OCI-LY3 (cell line): ENCODE measurements around the gene RHBG.

Source experiments
- H2AFZ ChIP-seq: fragments of 200-600, 300-600 bp; shearing (Covaris generic); 2 replicates; pipeline ENCODE4 v1.6.0; 2014; ENCODE audit warnings: antibody characterized with exemption, low read depth, low read length
- H3K27ac ChIP-seq: fragments of 200-600, 300-600 bp; sonication (generic); 2 replicates; pipeline ENCODE4 v1.5.1; 2014; ENCODE audit warnings: mild to moderate bottlenecking, low read length, moderate library complexity, mixed read lengths
- H3K27me3 ChIP-seq: fragments of 200-600, 300-600 bp; sonication (generic); 2 replicates; pipeline ENCODE4 v1.6.1; 2014; ENCODE audit warnings: low read depth, low read length, mixed read lengths
- H3K36me3 ChIP-seq: fragments of 200-600, 300-600 bp; sonication (generic); replicated peaks from 2 replicates; pipeline ENCODE3; 2014; ENCODE audit warnings: low read depth, low read length, mixed read lengths
- H3K4me1 ChIP-seq: fragments of 300-600, 200-600 bp; sonication (generic); 2 replicates; pipeline ENCODE4 v1.6.1; 2014; ENCODE audit warnings: low read length, mixed read lengths
- H3K4me2 ChIP-seq: fragments of 200-600, 300-600 bp; sonication (generic); 2 replicates; pipeline ENCODE4 v1.6.1; 2014; ENCODE audit warnings: low read length, mixed read lengths
- H3K4me3 ChIP-seq: fragments of 300-600, 200-600 bp; sonication (generic); 2 replicates; pipeline ENCODE4 v1.5.1; 2014; ENCODE audit warnings: antibody characterized with exemption, mild to moderate bottlenecking, low read length, moderate library complexity
- H3K79me2 ChIP-seq: fragments of 300-600, 200-600 bp; shearing (Covaris generic); 2 replicates; pipeline ENCODE4 v1.6.1; 2014; ENCODE audit warnings: mild to moderate bottlenecking, low read length, mixed read lengths
- H3K9ac ChIP-seq: fragments of 300-600, 200-600 bp; shearing (Covaris generic); 2 replicates; pipeline ENCODE4 v1.6.0; 2014; ENCODE audit warnings: mild to moderate bottlenecking, low read length, moderate library complexity
- H3K9me3 ChIP-seq: fragments of 200-600, 300-600 bp; shearing (Covaris generic); 2 replicates; pipeline ENCODE4 v1.6.1; 2014; ENCODE audit warnings: low read length, mixed read lengths; ENCODE audit not compliant: insufficient read depth
- H4K20me1 ChIP-seq: fragments of 200-600, 300-600 bp; sonication (generic); 2 replicates; pipeline ENCODE4 v1.6.1; 2016; ENCODE audit warnings: low read length, mixed read lengths; ENCODE audit not compliant: insufficient read depth
- CTCF ChIP-seq: fragments of 200-600, 300-600 bp; sonication (generic); IDR thresholded peaks from 2 replicates; pipeline ENCODE4 v1.5.1; 2014; ENCODE audit warnings: antibody characterized with exemption, low read length, low read depth
- EZH2phosphoT487 ChIP-seq: fragments of 200-600 bp; shearing (Covaris generic); IDR thresholded peaks from 2 replicates; pipeline ENCODE4 v1.6.1; 2018; ENCODE audit warnings: antibody characterized with exemption, mixed run types, low read depth

Gene RHBG

GRCh38 chr1:156424806-156425432 is 55.9 kb downstream of the RHBG start:
- TF ChIP-seq EZH2phosphoT487 (no peak), CTCF (no peak)
- Histone ChIP-seq H3K27me3 (peaks cover 77% of the 10 kb centered on the region), H3K4me1 (peaks cover 3% of the 10 kb centered on the region; the same call in 1 of the 2 replicates), H3K27ac (no peak overlapping the region), H3K9ac (no peak overlapping the region), H3K36me3 (no peaks in the 10 kb centered on the region), H4K20me1 (no peaks in the 10 kb centered on the region), H3K4me3 (no peak overlapping the region), H3K79me2 (peaks cover 16% of the 10 kb centered on the region), H2AFZ (no peak overlapping the region), H3K9me3 (no peaks in the 10 kb centered on the region), H3K4me2 (no peak overlapping the region)

GRCh38 chr1:156425943-156426342 is 56.9 kb downstream of the RHBG start:
- peaks cover 88% of the 10 kb centered on the region for H3K27me3 ChIP-seq

DNA sequence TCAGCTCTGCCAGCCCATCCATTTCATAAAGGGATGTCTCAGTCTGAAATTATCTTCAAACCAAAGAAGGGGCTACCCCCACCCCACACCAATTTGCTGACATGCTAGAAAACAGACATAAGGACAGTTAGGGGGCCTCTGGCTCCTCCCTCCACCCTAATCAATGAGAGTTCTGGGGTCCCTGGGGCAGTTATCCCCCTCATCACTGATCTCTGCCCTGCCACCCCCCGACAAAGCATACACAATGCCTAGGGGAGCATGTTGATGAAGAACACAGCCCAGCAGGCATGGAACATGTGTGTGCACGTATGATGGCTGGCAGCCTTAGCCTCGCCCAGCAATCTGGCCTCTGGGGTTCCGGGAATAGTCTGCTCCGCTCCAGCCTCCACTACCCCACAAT is 58.9 kb downstream of the RHBG start:
- H3K36me3 ChIP-seq: no peaks in the 10 kb centered on the region
- TF ChIP-seq CTCF (no peak), EZH2phosphoT487 (no peak)
- no peaks in the 10 kb centered on the region for H3K79me2 ChIP-seq

More at GRCh38 chr1:156425943-156426342, 56.9 kb downstream of the RHBG start:
- Histone ChIP-seq H3K4me2 (no peak overlapping the region), H3K36me3 (no peaks in the 10 kb centered on the region), H3K9me3 (no peaks in the 10 kb centered on the region), H2AFZ (no peak overlapping the region), H3K4me1 (peaks cover 5% of the 10 kb centered on the region; the same call in 1 of the 2 replicates), H3K4me3 (no peak overlapping the region), H4K20me1 (no peaks in the 10 kb centered on the region), H3K79me2 (peaks cover 6% of the 10 kb centered on the region), H3K9ac (no peak overlapping the region), H3K27ac (no peak overlapping the region)
- TF ChIP-seq CTCF (no peak), EZH2phosphoT487 (no peak)

DNA sequence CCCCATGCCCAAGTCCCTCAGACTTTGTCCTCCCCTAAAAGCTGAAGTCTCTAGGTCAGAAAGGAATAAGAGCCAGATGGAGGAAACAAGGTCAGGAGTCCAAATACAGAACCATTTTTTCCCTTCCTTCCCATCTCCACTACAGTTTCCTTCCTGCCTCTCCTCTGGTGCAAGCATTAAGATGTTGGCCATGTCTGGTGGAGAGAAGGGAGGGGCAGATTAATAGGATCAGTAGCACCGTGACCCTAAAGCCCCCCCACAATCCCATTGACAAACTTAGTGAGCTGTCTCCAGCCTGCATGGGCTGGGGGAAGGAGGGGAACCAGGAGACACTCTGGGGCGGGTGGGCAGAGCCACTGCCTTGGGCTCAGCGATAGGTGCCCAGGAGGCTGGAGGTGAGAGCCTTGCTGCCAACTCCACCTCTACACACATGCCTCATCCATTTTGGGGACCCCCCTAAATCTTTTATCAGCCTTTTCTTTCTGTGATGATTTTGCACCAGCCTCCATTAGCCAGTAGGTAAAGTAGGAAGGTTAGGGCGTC is 59.8 kb downstream of the RHBG start:
- Histone ChIP-seq H4K20me1 (no peaks in the 10 kb centered on the region), H3K4me1 (peaks cover 12% of the 10 kb centered on the region), H2AFZ (no peak overlapping the region), H3K9ac (no peak overlapping the region), H3K27me3 (peaks cover 95% of the 10 kb centered on the region), H3K4me3 (no peak overlapping the region), H3K27ac (no peak overlapping the region), H3K4me2 (no peak overlapping the region), H3K36me3 (no peaks in the 10 kb centered on the region), H3K9me3 (no peaks in the 10 kb centered on the region), H3K79me2 (no peaks in the 10 kb centered on the region)
- no peak for TF ChIP-seq CTCF
- 0 out of 2 replicates have a peak, but pooled peaks have one; percentile 8 for TF ChIP-seq EZH2phosphoT487

More for the DNA sequence above, 58.9 kb downstream of the RHBG start:
- no peaks in the 10 kb centered on the region for H4K20me1 ChIP-seq
- H3K9me3 ChIP-seq: no peaks in the 10 kb centered on the region
- H3K9ac ChIP-seq: no peak overlapping the region
- no peak overlapping the region for H3K4me3 ChIP-seq
- H3K27ac ChIP-seq: no peak overlapping the region
- H3K4me2 ChIP-seq: no peak overlapping the region
- peaks cover 95% of the 10 kb centered on the region for H3K27me3 ChIP-seq
- no peak overlapping the region for H2AFZ ChIP-seq
- peaks cover 12% of the 10 kb centered on the region for H3K4me1 ChIP-seq
